Measurements from ENCODE around the gene GRIN2A. TPM values are rescaled to one million over a fixed set of nuclear protein-coding genes. Genes with fewer than 3 reads are reported as not detected.

Gene GRIN2A
- total RNA-seq, 4 donors from 2014 or later, result 0.25 to 26.1 (median 13.5) TPM

DNA sequence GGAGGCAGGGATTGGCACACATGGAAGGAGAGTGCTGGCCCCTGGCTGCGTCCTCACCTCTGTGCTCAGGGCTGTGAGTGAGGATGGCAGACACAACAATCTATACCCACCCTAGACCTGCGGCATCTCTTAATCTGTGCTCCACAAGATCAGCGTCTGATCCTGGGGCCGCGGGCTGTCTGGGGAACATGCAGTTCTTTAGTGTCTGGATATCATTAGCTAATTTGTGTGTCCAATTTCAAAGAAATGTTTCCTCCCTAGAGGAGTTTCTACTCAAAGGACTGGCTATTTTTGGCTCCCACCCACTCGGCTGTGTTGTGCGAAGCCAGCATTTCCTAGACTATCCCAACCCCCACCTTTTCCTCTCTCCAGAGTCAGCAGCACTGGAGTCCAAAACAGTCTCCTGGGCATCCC lies 93.8 kb downstream of the GRIN2A start:
- H3K4me1 ChIP-seq, result peaks cover 0 to 39% (median 5%) of the 10 kb centered on the region in 3 donors
- H3K4me3 ChIP-seq, result no peak overlapping the region
- no peaks in the 10 kb centered on the region for H3K9me3 ChIP-seq
- no peaks in the 10 kb centered on the region for H3K27me3 ChIP-seq
- H3K36me3 ChIP-seq, result no peaks in the 10 kb centered on the region
- TF ChIP-seq POLR2A (IDR thresholded peaks at IDR 0.05), result no peak
- TF ChIP-seq CTCF (IDR thresholded peaks at IDR 0.05), result no peak
- peak; percentile 75 for TF ChIP-seq POLR2AphosphoS5 (IDR thresholded peaks at IDR 0.05)
- no peak for TF ChIP-seq EP300 (IDR thresholded peaks at IDR 0.05)
- WGBS, 2 donors (ENCODE audit: low coverage in 1 of 2), result 17 to 20% methylated on average over 2 to 3 of the region's 7 CpGs
- no peak for ATAC-seq
- peak overlapping the region; percentile 36 to 62 (median 37) for H3K27ac ChIP-seq

DNA sequence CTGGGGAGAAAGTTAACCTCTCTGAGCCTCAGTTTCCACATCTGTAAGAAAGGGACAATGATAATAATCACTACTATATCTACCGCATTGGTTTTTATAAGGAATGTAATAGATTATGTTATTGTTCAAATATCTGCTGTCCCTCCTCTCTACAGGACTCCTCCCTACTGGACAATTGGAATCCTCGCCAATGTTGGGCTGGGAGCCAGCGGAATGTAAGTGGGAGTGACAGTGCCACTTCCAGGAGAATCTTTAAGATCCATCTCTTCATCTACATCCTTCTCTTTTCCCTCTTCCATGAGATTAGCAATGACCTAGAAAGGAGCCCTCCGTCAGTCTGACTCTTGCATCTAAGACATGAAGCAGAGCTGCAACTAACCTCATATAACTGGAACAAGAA lies 95.1 kb downstream of the GRIN2A start:
- Histone ChIP-seq H3K4me3 (no peak overlapping the region), H3K27ac (peak overlapping the region in 2 of 4 donors; percentile 10 to 46), H3K4me1 (peaks cover 0 to 39% (median 5%) of the 10 kb centered on the region in 3 donors), H3K27me3 (no peaks in the 10 kb centered on the region), H3K9me3 (no peaks in the 10 kb centered on the region), H3K36me3 (no peaks in the 10 kb centered on the region)
- TF ChIP-seq CTCF (IDR thresholded peaks at IDR 0.05) (no peak), POLR2AphosphoS5 (IDR thresholded peaks at IDR 0.05) (no peak), POLR2A (IDR thresholded peaks at IDR 0.05) (no peak), EP300 (IDR thresholded peaks at IDR 0.05) (no peak)
- WGBS, 2 donors (ENCODE audit: low coverage in 1 of 2), result 84 to 87% methylated on average over 4 of the region's 4 CpGs
- no peak for ATAC-seq

- Histone ChIP-seq H3K4me1 (peaks cover 3 to 42% (median 5%) of the 10 kb centered on the region in 3 donors), H3K36me3 (no peaks in the 10 kb centered on the region), H3K27ac (peak overlapping the region in 2 of 4 donors; percentile 10 to 46), H3K4me3 (no peak overlapping the region), H3K9me3 (no peaks in the 10 kb centered on the region), H3K27me3 (no peaks in the 10 kb centered on the region)
- no peak for TF ChIP-seq CTCF (IDR thresholded peaks at IDR 0.05)
- no peak for TF ChIP-seq EP300 (IDR thresholded peaks at IDR 0.05)
- no peak for TF ChIP-seq POLR2A (IDR thresholded peaks at IDR 0.05)
- TF ChIP-seq POLR2AphosphoS5 (IDR thresholded peaks at IDR 0.05), result no peak
- WGBS, 2 donors (ENCODE audit: low coverage in 1 of 2), result 38 to 40% methylated on average over 1 to 3 of the region's 3 CpGs
- no peak for ATAC-seq
Observed at GRCh38 chr16:10086620-10087019, 95.6 kb downstream of the GRIN2A start.

DNA sequence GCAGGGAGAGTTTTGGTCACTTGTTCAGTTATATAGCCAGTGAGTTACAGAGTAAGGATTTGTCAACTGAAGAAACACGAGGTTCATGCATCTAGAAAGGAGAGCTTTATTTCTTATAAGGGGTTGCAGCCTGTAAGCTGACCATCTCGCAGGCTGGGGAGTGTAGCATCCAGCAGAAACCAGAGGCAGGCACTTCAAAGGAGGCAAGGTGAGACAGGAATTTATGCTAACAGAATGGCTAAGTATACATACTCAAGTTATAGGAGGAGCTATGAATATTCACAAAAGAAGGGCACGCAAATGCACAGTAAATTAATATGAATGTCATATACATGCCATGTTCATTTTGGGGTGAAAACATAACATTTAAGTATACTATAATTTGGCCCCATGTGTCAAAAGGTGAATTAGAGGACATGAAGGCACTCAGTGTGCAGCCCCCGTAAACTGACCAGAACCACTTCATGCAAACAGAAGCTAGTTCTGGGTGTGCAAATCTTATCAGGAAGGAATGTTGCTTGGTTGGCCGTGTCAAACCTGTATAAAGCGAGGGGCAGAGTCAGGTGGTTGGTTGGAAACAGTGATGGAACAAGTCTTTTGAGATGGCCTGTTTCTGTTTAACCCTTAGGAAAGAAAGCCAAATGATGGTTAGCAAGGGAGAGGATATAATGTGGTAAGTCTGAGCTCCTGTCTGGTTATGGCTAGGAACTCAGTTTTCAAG lies 97.0 kb downstream of the GRIN2A start:
- no peaks in the 10 kb centered on the region for H3K36me3 ChIP-seq
- no peak for ATAC-seq
- H3K9me3 ChIP-seq, result no peaks in the 10 kb centered on the region
- no peaks in the 10 kb centered on the region for H3K27me3 ChIP-seq
- 56 to 83% methylated on average over 5 to 6 of the region's 6 CpGs for WGBS, 2 donors (ENCODE audit: low coverage in 1 of 2)
- TF ChIP-seq CTCF (IDR thresholded peaks at IDR 0.05) (no peak), POLR2A (IDR thresholded peaks at IDR 0.05) (no peak), EP300 (IDR thresholded peaks at IDR 0.05) (no peak), POLR2AphosphoS5 (IDR thresholded peaks at IDR 0.05) (no peak)
- H3K4me3 ChIP-seq, result no peak overlapping the region
- peak overlapping the region in 1 of 4 donors; percentile 15 for H3K27ac ChIP-seq
- peaks cover 15 to 56% (median 17%) of the 10 kb centered on the region in 3 donors for H3K4me1 ChIP-seq

- no peak for TF ChIP-seq POLR2A (IDR thresholded peaks at IDR 0.05)
- TF ChIP-seq CTCF (IDR thresholded peaks at IDR 0.05), result no peak
- no peak for TF ChIP-seq POLR2AphosphoS5 (IDR thresholded peaks at IDR 0.05)
- no peak for TF ChIP-seq EP300 (IDR thresholded peaks at IDR 0.05)
- Histone ChIP-seq H3K4me3 (no peak overlapping the region), H3K27ac (peak overlapping the region in 1 of 4 donors; percentile 5), H3K27me3 (no peaks in the 10 kb centered on the region), H3K36me3 (no peaks in the 10 kb centered on the region), H3K4me1 (peaks cover 17 to 67% (median 23%) of the 10 kb centered on the region in 3 donors), H3K9me3 (no peaks in the 10 kb centered on the region)
- 64 to 69% methylated on average over 4 of the region's 5 CpGs for WGBS, 2 donors (ENCODE audit: low coverage in 1 of 2)
- ATAC-seq, result no peak
Observed at GRCh38 chr16:10083301-10083700, 98.9 kb downstream of the GRIN2A start.

All from gastroesophageal sphincter (tissue), 4 donors.